OCI-LY7 (cell line): ENCODE data around the gene DHFR. TPM values are rescaled to one million over a fixed set of nuclear protein-coding genes. Genes with fewer than 3 reads are reported as not detected.

Source experiments
- BruUV-seq: library from RNA; stranded (reverse); fragments of 400-500 nt; replicated peaks from 2 replicates; lab custom pipeline; 2021; lab: Mats Ljungman, UMichigan
- CTCF ChIA-PET: fragments of 300-600 bp; sonication (Branson Sonifier 250); formaldehyde crosslinking; loops from one replicate; lab custom pipeline; 2022; ENCODE audit warnings: antibody characterized with exemption; ENCODE audit not compliant: unreplicated experiment; lab: Charles Lee
- POLR2A ChIA-PET: fragments of 300-600 bp; sonication (Branson Sonifier 250); formaldehyde crosslinking; loops from one replicate; lab custom pipeline; 2022; ENCODE audit warnings: antibody characterized with exemption; lab: Charles Lee
- DNase-seq: peaks from one replicate; pipeline ENCODE4 v3.0.0-alpha.2; 2015; ENCODE audit warnings: low spot score
- H2AFZ ChIP-seq: fragments of 200-600 bp; sonication (generic), shearing (Covaris generic); 2 replicates; pipeline ENCODE4 v1.6.1; 2014; ENCODE audit warnings: mild to moderate bottlenecking, antibody characterized with exemption, low read length, moderate library complexity
- H3K27ac ChIP-seq: fragments of 200-600 bp; sonication (generic); 2 replicates; pipeline ENCODE4 v1.5.1; 2014; ENCODE audit warnings: mixed run types, low read depth, mild to moderate bottlenecking, moderate library complexity, low read length, inconsistent platforms; ENCODE audit not compliant: poor library complexity, severe bottlenecking
- H3K36me3 ChIP-seq: fragments of 200-600 bp; sonication (generic); 2 replicates; pipeline ENCODE4 v1.6.1; 2014; ENCODE audit warnings: mild to moderate bottlenecking, antibody characterized with exemption, low read length, moderate library complexity, mixed read lengths; ENCODE audit not compliant: insufficient read depth
- H3K4me1 ChIP-seq: fragments of 200-600 bp; sonication (generic); 2 replicates; pipeline ENCODE4 v1.5.1; 2014; ENCODE audit warnings: mild to moderate bottlenecking, low read length; ENCODE audit not compliant: insufficient read depth, poor library complexity, severe bottlenecking
- H3K4me2 ChIP-seq: fragments of 200-600 bp; sonication (generic); 2 replicates; pipeline ENCODE4 v1.6.1; 2014; ENCODE audit warnings: mild to moderate bottlenecking, low read length
- H3K4me3 ChIP-seq: fragments of 200-600 bp; sonication (generic); 2 replicates; pipeline ENCODE4 v1.5.1; 2014; ENCODE audit warnings: mild to moderate bottlenecking, low read depth, low read length; ENCODE audit not compliant: poor library complexity, severe bottlenecking
- H3K79me2 ChIP-seq: fragments of 200-600 bp; sonication (generic); 2 replicates; pipeline ENCODE4 v1.6.1; 2016; ENCODE audit warnings: low read depth, mild to moderate bottlenecking, low read length, moderate library complexity, mixed read lengths; ENCODE audit not compliant: insufficient read depth
- H3K9me2 ChIP-seq: fragments of 200-600 bp; sonication (generic); 2 replicates; pipeline ENCODE4 v1.6.1; 2016; ENCODE audit warnings: mild to moderate bottlenecking, low read length, mixed read lengths; ENCODE audit not compliant: insufficient read depth
- H3K9me3 ChIP-seq: fragments of 200-600 bp; sonication (generic); 2 replicates; pipeline ENCODE4 v1.6.1; 2014; ENCODE audit warnings: mild to moderate bottlenecking, mixed run types, low read length, mixed read lengths
- H4K20me1 ChIP-seq: fragments of 200-600 bp; sonication (generic); 2 replicates; pipeline ENCODE4 v1.6.1; 2014; ENCODE audit warnings: mild to moderate bottlenecking, antibody characterized with exemption, low read length, moderate library complexity, mixed read lengths; ENCODE audit not compliant: insufficient read depth
- CTCF ChIP-seq: fragments of 200-600 bp; sonication (generic); conservative IDR thresholded peaks from 2 replicates; pipeline ENCODE4 v1.5.1; 2014; ENCODE audit warnings: mild to moderate bottlenecking, antibody characterized with exemption, low read length, moderate library complexity, mixed read lengths
- EZH2phosphoT487 ChIP-seq: fragments of 200-600 bp; sonication (generic); IDR thresholded peaks from 2 replicates; pipeline ENCODE4 v1.6.1; 2018; ENCODE audit warnings: low read depth, borderline replicate concordance, mild to moderate bottlenecking, mixed run types, antibody characterized with exemption, low read length, moderate library complexity, mixed read lengths
- intact Hi-C: fragments of 100-400 bp; cut with micrococcal nuclease; formaldehyde crosslinking; loops from one replicate; pipeline ENCODE4 v1.10.0; 2022; ENCODE audit not compliant: unreplicated experiment
- total RNA-seq, 2 experiments: library from RNA; depleted of rRNA in 1 of 2; stranded (reverse); fragments of >200 nt in 1 of 2; shearing (Covaris generic) in 1 of 2; gene quantifications; 2 replicates each; pipeline ENCODE4 v1.2.3, GENCODE V29; 2014 to 2022

DHFR gene
- total RNA-seq, 2 experiments from 2014 or later, result 115 to 164 TPM

GRCh38 chr5:80703747-80704146, 49.0 kb upstream of the DHFR start:
- intact Hi-C loops, result no loop called here
- Histone ChIP-seq H3K4me2 (no peak overlapping the region), H3K36me3 (peaks cover 63% of the 10 kb centered on the region), H3K79me2 (no peaks in the 10 kb centered on the region), H4K20me1 (0 out of 2 replicates have a peak, but pooled peaks cover 9% of the 10 kb centered on the region), H3K9me3 (no peaks in the 10 kb centered on the region), H3K27ac (no peak overlapping the region), H3K9me2 (no peaks in the 10 kb centered on the region), H3K4me1 (no peaks in the 10 kb centered on the region), H2AFZ (no peak overlapping the region), H3K4me3 (no peak overlapping the region)
- no peak for TF ChIP-seq EZH2phosphoT487
- no peak for TF ChIP-seq CTCF
- no TSS peak for BruUV-seq
- CTCF ChIA-PET, result no interaction called here
- POLR2A ChIA-PET, result no interaction called here
- DNase-seq, result no peak

- BruUV-seq, result no TSS peak
- Histone ChIP-seq H3K36me3 (peaks cover 64% of the 10 kb centered on the region), H3K4me2 (no peak overlapping the region), H3K79me2 (no peaks in the 10 kb centered on the region), H4K20me1 (0 out of 2 replicates have a peak, but pooled peaks cover 9% of the 10 kb centered on the region), H3K27ac (no peak overlapping the region), H3K4me1 (no peaks in the 10 kb centered on the region), H3K4me3 (no peak overlapping the region), H3K9me3 (no peaks in the 10 kb centered on the region), H3K9me2 (no peaks in the 10 kb centered on the region), H2AFZ (no peak overlapping the region)
- no peak for DNase-seq
- intact Hi-C loops, result no loop called here
- ChIA-PET POLR2A (interaction anchor here (1.0 kb wide), 1 partner anchor 27 kb away, joined by 3 read pairs; no protein-coding TSS in a partner anchor), CTCF (no interaction called here)
- TF ChIP-seq EZH2phosphoT487, result no peak
Observed at GRCh38 chr5:80703291-80703690, 48.5 kb upstream of the DHFR start.

- ChIA-PET POLR2A (interaction anchor here (0.6 kb wide), 1 partner anchor 131 kb away, joined by 4 read pairs; no protein-coding TSS in a partner anchor), CTCF (no interaction called here)
- no peak for TF ChIP-seq EZH2phosphoT487
- no peak for TF ChIP-seq CTCF
- H3K4me3 ChIP-seq, result no peak overlapping the region
- intact Hi-C loops, result no loop called here
- no TSS peak for BruUV-seq
- DNase-seq, result no peak
- no peaks in the 10 kb centered on the region for H3K9me2 ChIP-seq
- H3K27ac ChIP-seq, result no peak overlapping the region
- H4K20me1 ChIP-seq, result 0 out of 2 replicates have a peak, but pooled peaks cover 9% of the 10 kb centered on the region
- H2AFZ ChIP-seq, result no peak overlapping the region
- H3K4me1 ChIP-seq, result no peaks in the 10 kb centered on the region
- peaks cover 62% of the 10 kb centered on the region for H3K36me3 ChIP-seq
- H3K9me3 ChIP-seq, result no peaks in the 10 kb centered on the region
- H3K79me2 ChIP-seq, result no peaks in the 10 kb centered on the region
- no peak overlapping the region for H3K4me2 ChIP-seq
Observed at GRCh38 chr5:80701597-80701996, 46.8 kb upstream of the DHFR start.
